Pancreas (tissue), 10 donors: ENCODE results near the gene CABP1. TPM values are rescaled to one million over a fixed set of nuclear protein-coding genes. Genes with fewer than 3 reads are reported as not detected.

Experiments
- ATAC-seq, 4 donors: fragments of 200-7000 bp; cut with Tn5 transposase; one replicate each; pipeline versions ENCODE4 v1.8.0 to v1.9.1; 2020; ENCODE audit warnings: mild to moderate bottlenecking in 4 of 4, moderate library complexity in 4 of 4
- DNase-seq, 6 donors: peaks; one replicate each; pipeline ENCODE4 v3.0.0-alpha.2; 2020
- FAIRE-seq: peaks from 2 replicates; lab custom pipeline; 2012; peaks lifted over from hg19 to GRCh38; lab: Jason Lieb, UNC
- H3K27ac ChIP-seq, 4 donors: fragments of 200-600 bp; sonication (generic); 1 replicate in 3 of 4; 2 replicates in 1 of 4; pipeline versions ENCODE4 v1.5.0 to v1.8.0; 2020
- H3K27me3 ChIP-seq, 4 donors: fragments of 200-600 bp; one replicate each; pipeline ENCODE4 v1.8.0; 2021
- H3K36me3 ChIP-seq, 3 donors: fragments of 200-600 bp; sonication (generic) in 1 of 3; one replicate each; pipeline versions ENCODE4 v1.5.0 to v1.8.0; 2020 to 2021
- H3K4me1 ChIP-seq, 3 donors: fragments of 200-600 bp; one replicate each; pipeline ENCODE4 v1.8.0; 2021
- H3K4me3 ChIP-seq, 4 donors: fragments of 200-600 bp; sonication (generic) in 2 of 4; one replicate each; pipeline versions ENCODE4 v1.5.0 to v1.8.0; 2020 to 2021
- H3K9me3 ChIP-seq, 4 donors: fragments of 200-600 bp; one replicate each; pipeline ENCODE4 v1.8.0; 2021
- CTCF ChIP-seq, 4 donors: fragments of 200-600 bp; sonication (generic) in 3 of 4; IDR thresholded peaks; one replicate each; pipeline versions ENCODE4 v1.5.0 to v1.8.0; 2021; ENCODE audit warnings: antibody characterized with exemption in 4 of 4
- WGBS, 2 donors: extraction: QIAGEN DNeasy Blood & Tissue Kit; methylation state at CpG; one replicate each; pipeline ENCODE4 v1.1.7; 2013; 5-methylcytosine and 5-hydroxymethylcytosine counted together
- intact Hi-C, 3 donors: fragments of 100-400 bp; cut with DNase I; formaldehyde crosslinking; loops; one replicate each; pipeline versions ENCODE4 v1.11.1 to v1.14.2; 2022
- polyA plus RNA-seq, 2 donors: library from polyadenylated mRNA; stranded (reverse); fragments of 200-250 nt; gene quantifications; one replicate each; pipeline ENCODE4 v1.2.3, GENCODE V29; 2013
- total RNA-seq, 6 donors: library from RNA; stranded (reverse); fragmentation: NEBNext Ultra II Directional in 4 of 6; extraction: Animal tissue kit (Norgen Biotek cat#: 25700) in 4 of 6; gene quantifications; one replicate each; pipeline versions ENCODE4 v1.2.1 to v1.2.4, GENCODE V29; 2021 to 2023
- donor health status: healthy with polysubstance abuse.
- donor health status: DM: no; HTN: no; CAD: no; lungs with moderate emphysema.
- donor health status: DM: no; HTN: no; CAD: no.
- donor health status: control.
- donor health status: control.
- donor health status: Bipolar disorder and iron deficiency.
- donor health status: DM: yes; HTN: yes; CAD: no.
- donor health status: DM: no; HTN: no; CAD: no.
- donor health status: DM: no; HTN: no; CAD: no.
- donor health status: DM: yes; HTN: yes; CAD: no.

The CABP1 gene
- total and polyA plus RNA-seq, 8 donors: 0.12 to 5.7 (median 0.54) TPM

DNA sequence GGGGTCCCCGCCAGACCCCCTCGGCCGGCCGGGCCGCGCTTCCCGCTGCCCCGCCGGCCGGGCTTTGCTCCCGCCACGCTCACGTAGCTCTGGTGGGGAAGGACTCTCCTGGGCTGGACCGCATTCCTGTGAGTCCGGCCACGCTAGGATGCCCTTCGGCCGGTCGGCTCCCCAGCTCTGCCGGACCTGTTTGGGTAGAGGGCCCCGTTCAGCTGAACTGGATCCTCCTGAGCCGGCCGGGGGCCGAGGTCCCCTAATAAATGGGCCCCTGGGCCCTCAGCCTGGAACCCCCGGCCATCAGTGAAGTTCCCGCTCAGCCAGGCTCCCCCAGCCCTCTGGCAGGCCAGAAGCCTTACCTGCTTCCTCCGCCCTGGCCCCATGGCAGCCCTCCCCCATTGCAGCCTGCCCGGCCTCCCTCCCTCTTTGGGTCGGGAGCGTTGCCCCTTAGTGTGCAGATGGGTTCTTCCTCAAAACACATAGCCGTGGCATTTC, 70.4 kb downstream of the CABP1 start:
- intact Hi-C loops: loop anchor here in 2 of 3 donors (5.0 to 10.0 kb wide), 3 partner anchors 64 to 129 kb away; partner anchors contain the start of genes CABP1 (in 1 of the 2) and POP5 (in 1 of the 2)
- no peak for FAIRE-seq

DNA sequence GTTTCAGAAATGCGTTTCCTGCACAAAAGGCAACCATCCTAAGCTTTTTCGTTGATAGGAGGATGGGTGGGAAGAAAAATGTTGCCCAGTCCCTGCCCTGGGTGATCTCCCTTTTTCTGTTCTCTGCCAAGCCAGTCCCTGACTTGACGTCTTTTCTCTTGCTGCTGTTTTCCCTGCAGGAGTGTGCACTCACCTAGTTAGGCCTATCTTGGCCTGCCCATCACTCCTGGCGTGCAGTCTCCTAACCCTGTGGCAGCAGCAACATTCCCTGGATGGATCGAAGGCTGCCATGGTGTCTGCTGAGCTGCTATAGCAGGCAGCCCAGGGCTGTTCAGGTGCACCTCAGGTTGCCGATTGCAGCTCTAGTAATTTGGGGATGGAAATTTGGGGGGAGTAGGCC, 71.0 kb downstream of the CABP1 start:
- no peak for TF ChIP-seq CTCF (IDR thresholded peaks at IDR 0.05)
- ATAC-seq: no peak
- H3K36me3 ChIP-seq: peaks cover 0 to 8% (median 6%) of the 10 kb centered on the region in 3 donors
- H3K27me3 ChIP-seq: no peaks in the 10 kb centered on the region
- H3K4me1 ChIP-seq: peaks cover 0 to 3% (median 0%) of the 10 kb centered on the region in 3 donors
- FAIRE-seq: no peak
- peak overlapping the region in 1 of 4 donors; percentile 42 for H3K27ac ChIP-seq
- WGBS, 2 donors: 21 to 23% methylated on average over 6 of the region's 6 CpGs
- intact Hi-C loops: loop anchor here in 2 of 3 donors (5.0 to 10.0 kb wide), 3 partner anchors 64 to 129 kb away; partner anchors contain the start of genes CABP1 (in 1 of the 2) and POP5 (in 1 of the 2)
- no peaks in the 10 kb centered on the region for H3K9me3 ChIP-seq
- peak overlapping the region; percentile 85 to 97 (median 96) for H3K4me3 ChIP-seq
- DNase-seq: no peak

More for the DNA sequence above, 70.4 kb downstream of the CABP1 start:
- WGBS, 2 donors: 0 to 1% methylated on average over 27 to 31 of the region's 31 CpGs
- Histone ChIP-seq H3K36me3 (peaks cover 0 to 8% (median 6%) of the 10 kb centered on the region in 3 donors), H3K27ac (peak overlapping the region; percentile 42 to 84 (median 72)), H3K4me3 (peak overlapping the region; percentile 85 to 97 (median 96)), H3K4me1 (peaks cover 0 to 3% (median 0%) of the 10 kb centered on the region in 3 donors), H3K9me3 (no peaks in the 10 kb centered on the region), H3K27me3 (no peaks in the 10 kb centered on the region)
- ATAC-seq (peak; percentile 27 to 49 (median 47)), DNase-seq (peak in 3 of 6 donors; percentile 27 to 84 (median 68))
- no peak for TF ChIP-seq CTCF (IDR thresholded peaks at IDR 0.05)

GRCh38 chr12:120712610-120713009, 72.2 kb downstream of the CABP1 start:
- intact Hi-C loops: loop anchor here in 2 of 3 donors (5.0 to 10.0 kb wide), 3 partner anchors 65 to 130 kb away; partner anchors contain the start of genes CABP1 (in 1 of the 2) and POP5 (in 1 of the 2)
- Histone ChIP-seq H3K9me3 (no peaks in the 10 kb centered on the region), H3K36me3 (peaks cover 0 to 16% (median 6%) of the 10 kb centered on the region in 3 donors), H3K4me3 (no peak overlapping the region), H3K4me1 (peaks cover 0 to 3% (median 0%) of the 10 kb centered on the region in 3 donors), H3K27me3 (no peaks in the 10 kb centered on the region), H3K27ac (no peak overlapping the region)
- FAIRE-seq (no peak), DNase-seq (no peak), ATAC-seq (no peak)
- 58 to 62% methylated on average over 6 of the region's 6 CpGs for WGBS, 2 donors
- TF ChIP-seq CTCF (IDR thresholded peaks at IDR 0.05): no peak

GRCh38 chr12:120713861-120714482, 73.5 kb downstream of the CABP1 start:
- intact Hi-C loops: loop anchor here in 2 of 3 donors (5.0 to 10.0 kb wide), 3 partner anchors 67 to 132 kb away; partner anchors contain the start of genes CABP1 (in 1 of the 2) and POP5 (in 1 of the 2)
- no peaks in the 10 kb centered on the region for H3K9me3 ChIP-seq
- H3K27ac ChIP-seq: no peak overlapping the region
- peaks cover 0 to 16% (median 15%) of the 10 kb centered on the region in 3 donors for H3K36me3 ChIP-seq
- peak; percentile 70 to 82 (median 78) for TF ChIP-seq CTCF (IDR thresholded peaks at IDR 0.05)
- H3K4me3 ChIP-seq: no peak overlapping the region
- H3K27me3 ChIP-seq: no peaks in the 10 kb centered on the region
- FAIRE-seq: no peak
- peaks cover under 1 to 5% (median 3%) of the 10 kb centered on the region in 3 donors for H3K4me1 ChIP-seq
- DNase-seq: peak in 3 of 6 donors; percentile 63 to 78 (median 76)
- 12 to 14% methylated on average over 4 of the region's 4 CpGs for WGBS, 2 donors
- ATAC-seq: peak; percentile 33 to 79 (median 70)

Other genes starting within 250 kb of the CABP1 start
- 100 to 1,000 TPM; 118 to 149 (median 137) TPM for gene COX6A1, start 202.5 kb upstream of the CABP1 start, total RNA-seq
- 100 to 1,000 TPM; 296 to 324 TPM for gene COX6A1, start 202.5 kb upstream of the CABP1 start, polyA plus RNA-seq
- gene TRIAP1, start 194.2 kb upstream of the CABP1 start, total RNA-seq: 10 to 100 TPM; 13.9 to 25.8 (median 15.4) TPM
- gene TRIAP1, start 194.2 kb upstream of the CABP1 start, polyA plus RNA-seq: 10 to 100 TPM; 16.3 to 23.8 TPM
- 10 to 100 TPM; 18.3 to 32.7 (median 27.6) TPM for gene GATC, start 194.2 kb upstream of the CABP1 start, total RNA-seq
- gene GATC, start 194.2 kb upstream of the CABP1 start, polyA plus RNA-seq: 10 to 100 TPM in 1 of 2 donors, 1 to 10 TPM in 1; 8.6 to 12.3 TPM
- gene SRSF9, start 170.9 kb upstream of the CABP1 start, total RNA-seq: 10 to 100 TPM; 69.0 to 91.7 (median 79.5) TPM
- gene SRSF9, start 170.9 kb upstream of the CABP1 start, polyA plus RNA-seq: 100 to 1,000 TPM in 1 of 2 donors, 10 to 100 TPM in 1; 50.9 to 103 TPM
- gene DYNLL1, start 144.5 kb upstream of the CABP1 start, total RNA-seq: 100 to 1,000 TPM in 3 of 6 donors, 10 to 100 TPM in 3; 57.7 to 154 (median 94.9) TPM
- 100 to 1,000 TPM; 143 to 249 TPM for gene DYNLL1, start 144.5 kb upstream of the CABP1 start, polyA plus RNA-seq
- 10 to 100 TPM in 5 of 6 donors, 1 to 10 TPM in 1; 7.2 to 16.1 (median 11.6) TPM for gene COQ5, start 111.5 kb upstream of the CABP1 start, total RNA-seq
- gene COQ5, start 111.5 kb upstream of the CABP1 start, polyA plus RNA-seq: 10 to 100 TPM; 17.0 to 24.3 TPM
- gene RNF10, start 106.3 kb upstream of the CABP1 start, total RNA-seq: 100 to 1,000 TPM in 3 of 6 donors, 10 to 100 TPM in 3; 92.5 to 151 (median 98.6) TPM
- gene RNF10, start 106.3 kb upstream of the CABP1 start, polyA plus RNA-seq: 100 to 1,000 TPM; 120 to 127 TPM
- gene POP5, start 59.2 kb upstream of the CABP1 start, total RNA-seq: 10 to 100 TPM; 10.5 to 23.5 (median 14.7) TPM
- gene POP5, start 59.2 kb upstream of the CABP1 start, polyA plus RNA-seq: 10 to 100 TPM; 54.4 to 66.7 TPM
- 100 to 1,000 TPM in 3 of 6 donors, 10 to 100 TPM in 3; 66.8 to 124 (median 100) TPM for gene MLEC, start 46.5 kb downstream of the CABP1 start, total RNA-seq
- 10 to 100 TPM; 25.8 to 33.6 TPM for gene MLEC, start 46.5 kb downstream of the CABP1 start, polyA plus RNA-seq
- gene UNC119B, start 69.8 kb downstream of the CABP1 start, total RNA-seq: 10 to 100 TPM; 11.8 to 18.9 (median 15.3) TPM
- 10 to 100 TPM in 1 of 2 donors, 1 to 10 TPM in 1; 6.6 to 14.4 TPM for gene UNC119B, start 69.8 kb downstream of the CABP1 start, polyA plus RNA-seq
- gene ACADS, start 85.2 kb downstream of the CABP1 start, total RNA-seq: 10 to 100 TPM; 15.2 to 22.8 (median 18.6) TPM
- gene ACADS, start 85.2 kb downstream of the CABP1 start, polyA plus RNA-seq: 10 to 100 TPM; 50.9 to 59.2 TPM